GM12878 (cell line): Measurements from ENCODE around the gene CASP10. TPM values are rescaled to one million over a fixed set of nuclear protein-coding genes. Genes with fewer than 3 reads are reported as not detected.

Source experiments
- ATAC-seq: fragments of 200-7000 bp; cut with Tn5 transposase; 3 replicates; pipeline ENCODE4 v1.9.1; 2020; ENCODE audit warnings: mild to moderate bottlenecking, moderate library complexity
- BruUV-seq: library from RNA; stranded (reverse); fragments of 400-500 nt; replicated peaks from 2 replicates; lab custom pipeline; 2021; lab: Mats Ljungman, UMichigan
- CTCF ChIA-PET: fragments of 300-600 bp; sonication (Branson Sonifier 250); formaldehyde crosslinking; extraction: SDS; loops from one replicate; lab custom pipeline; 2021; ENCODE audit warnings: inconsistent platforms; lab: Yijun Ruan, JAX
- POLR2A ChIA-PET: fragments of 350-600 bp; formaldehyde crosslinking; extraction: SDS; loops from one replicate; lab custom pipeline; 2021; ENCODE audit warnings: inconsistent platforms; lab: Charles Lee
- RAD21 ChIA-PET: fragments of 300-600 bp; sonication (Branson Sonifier 250); formaldehyde crosslinking; loops from one replicate; lab custom pipeline; 2023; ENCODE audit warnings: antibody characterized with exemption; ENCODE audit not compliant: unreplicated experiment; lab: Charles Lee
- SMC1A ChIA-PET: fragments of 300-600 bp; sonication (Branson Sonifier 250); formaldehyde crosslinking; loops from one replicate; lab custom pipeline; 2023; ENCODE audit not compliant: unreplicated experiment, uncharacterized antibody; lab: Charles Lee
- DNase-seq: peaks from one replicate; pipeline ENCODE4 v3.0.0-alpha.2; 2011; ENCODE audit warnings: low read depth, low spot score
- FAIRE-seq: peaks from 3 replicates; lab custom pipeline; 2011; peaks lifted over from hg19 to GRCh38; lab: Jason Lieb, UNC
- H2AFZ ChIP-seq: 2 replicates; pipeline ENCODE4 v1.6.0; 2011; ENCODE audit warnings: low read depth, low read length, control low read depth; ENCODE audit not compliant: control insufficient read depth
- H3K27ac ChIP-seq: 2 replicates; pipeline ENCODE4 v1.5.1; 2011; ENCODE audit warnings: control low read depth; ENCODE audit not compliant: control insufficient read depth, insufficient read depth
- H3K27me3 ChIP-seq, 2 experiments: replicated peaks in 1 of 2; 2 replicates each; pipeline versions ENCODE4 v1.6.0 to v1.6.1; 2011; ENCODE audit warnings: low read length in 1 of 2; ENCODE audit not compliant: control insufficient read depth in 2 of 2, insufficient read depth in 2 of 2
- H3K36me3 ChIP-seq, 2 experiments: 2 replicates each; pipeline ENCODE4 v1.5.1; 2011; ENCODE audit warnings: low read length in 1 of 2; ENCODE audit not compliant: control insufficient read depth in 2 of 2, insufficient read depth in 2 of 2
- H3K4me1 ChIP-seq: 2 replicates; pipeline ENCODE4 v1.6.1; 2011; ENCODE audit warnings: mild to moderate bottlenecking, low read length, moderate library complexity, mixed read lengths; ENCODE audit not compliant: control insufficient read depth, insufficient read depth
- H3K4me2 ChIP-seq: 2 replicates; pipeline ENCODE4 v1.6.0; 2011; ENCODE audit warnings: control low read depth; ENCODE audit not compliant: control insufficient read depth, insufficient read depth
- H3K4me3 ChIP-seq: fragments of 200-600 bp; sonication (generic); 2 replicates; pipeline ENCODE4 v1.5.1; 2016
- H3K79me2 ChIP-seq: 2 replicates; pipeline ENCODE4 v1.6.0; 2011; ENCODE audit warnings: low read length; ENCODE audit not compliant: control insufficient read depth, insufficient read depth
- H3K9ac ChIP-seq: 2 replicates; pipeline ENCODE4 v1.8.0; 2011; ENCODE audit warnings: low read length, control low read depth, mixed read lengths; ENCODE audit not compliant: control insufficient read depth, insufficient read depth
- H3K9me3 ChIP-seq: replicated peaks from 3 replicates; pipeline ENCODE4 v1.5.1; 2011; ENCODE audit warnings: mild to moderate bottlenecking, low read length; ENCODE audit not compliant: control insufficient read depth, insufficient read depth
- H4K20me1 ChIP-seq: 2 replicates; pipeline ENCODE4 v1.6.0; 2011; ENCODE audit not compliant: control insufficient read depth, insufficient read depth
- CREM ChIP-seq: IDR thresholded peaks from 2 replicates; pipeline ENCODE4 v1.6.1; 2014; ENCODE audit warnings: antibody characterized with exemption, low read depth
- FOS ChIP-seq: IDR thresholded peaks from 3 replicates; pipeline ENCODE4 v1.6.1; 2011; ENCODE audit warnings: borderline replicate concordance; ENCODE audit not compliant: insufficient read length; ENCODE audit errors: extremely low read depth
- NFYB ChIP-seq: IDR thresholded peaks from 2 replicates; pipeline ENCODE4 v1.6.1; 2011; ENCODE audit warnings: low read depth, mild to moderate bottlenecking, low read length, improper control_type of control experiment, moderate library complexity; ENCODE audit not compliant: insufficient read depth
- RELA ChIP-seq: fragments of 450-650 bp; IDR thresholded peaks from 2 replicates; pipeline ENCODE4 v1.8.0; 2014; ENCODE audit warnings: borderline replicate concordance; ENCODE audit not compliant: partially characterized antibody
- WGBS: methylation state at CpG from one replicate; pipeline ENCODE4 v1.1.6; 2016; ENCODE audit warnings: low lambda C conversion rate; ENCODE audit not compliant: insufficient replicate concordance, insufficient coverage; ENCODE audit errors: missing lambda C conversion rate; 5-methylcytosine and 5-hydroxymethylcytosine counted together
- in situ Hi-C: fragments of 300-500 bp; cut with MboI; formaldehyde crosslinking; loops from 9 replicates; pipeline ENCODE4 v1.14.3; 2018; ENCODE audit warnings: mixed read lengths
- intact Hi-C: fragments of 100-400 bp; cut with micrococcal nuclease; formaldehyde crosslinking; loops from one replicate; pipeline ENCODE4 v1.14.2; 2022; ENCODE audit not compliant: unreplicated experiment
- polyA plus RNA-seq, 11 experiments: library from polyadenylated mRNA; depleted of rRNA in 4 of 11; unstranded in 6 of 11; stranded (reverse) in 5 of 11; fragments of >200 nt; fragmentation: Nextera tagmentation in 4 of 11; fragmentation: Illumina TruSeq in 1 of 11; extraction: Ambion mirVana in 4 of 11; extraction: Trizol in 1 of 11; gene quantifications; 1 replicate in 1 of 11; 2 replicates in 10 of 11; pipeline versions ENCODE4 v1.2.1 to v1.2.3, GENCODE V29; 2011 to 2016; ENCODE audit warnings: inconsistent platforms in 2 of 11, missing spikeins in 2 of 11, low read depth in 1 of 11
- total RNA-seq, 4 experiments: library from RNA; depleted of rRNA in 3 of 4; stranded (reverse); fragments of >200 nt in 3 of 4; fragmentation: Illumina TruSeq in 1 of 4; extraction: Trizol in 1 of 4; gene quantifications; 2 replicates each; pipeline versions ENCODE4 v1.2.1 to v1.2.3, GENCODE V29; 2013 to 2021
- TF ChIP-seq, protein P1 (sequence below): fragments of 450-650 bp; conservative IDR thresholded peaks from 2 replicates; pipeline ENCODE4 v1.6.1; 2017; ENCODE audit warnings: mild to moderate bottlenecking, moderate library complexity
- TF ChIP-seq, protein P2 (sequence below): IDR thresholded peaks from 2 replicates; pipeline ENCODE4 v1.6.1; 2012; ENCODE audit warnings: low read depth, low read length, improper control_type of control experiment

The CASP10 gene
- total and polyA plus RNA-seq, 10 of the 15 experiments (the other 5 are each of a cell fraction or from before 2014, with no cell fraction given), result 7.2 to 14.1 (median 10.8) TPM

DNA sequence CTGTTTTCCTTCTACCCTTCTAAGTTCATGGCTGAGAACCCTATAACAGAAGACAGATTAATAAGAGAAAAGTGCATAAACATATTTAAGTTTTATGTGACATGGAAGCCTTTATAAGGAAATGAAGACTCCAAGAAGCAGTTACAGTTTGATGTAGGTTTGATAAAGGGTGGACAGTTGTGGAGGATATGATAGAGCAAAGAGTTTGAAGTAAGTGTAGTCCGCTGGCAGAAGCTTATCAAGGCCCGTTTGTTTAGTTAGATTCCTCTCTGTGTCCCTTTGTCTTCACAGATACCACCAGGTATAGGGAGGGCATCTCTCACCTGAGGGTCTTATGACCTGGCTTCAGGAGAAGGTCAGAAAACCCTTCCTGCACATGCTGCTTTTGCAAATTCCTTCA is 66.9 kb downstream of the CASP10 start:
- no peaks in the 10 kb centered on the region; a peak in 1 of 4 replicates for H3K36me3 ChIP-seq
- POLR2A ChIA-PET, result no interaction called here
- no peak for ATAC-seq
- RAD21 ChIA-PET, result interaction anchor here (0.7 kb wide), 1 partner anchor 17 kb away, joined by 3 read pairs; no protein-coding TSS in a partner anchor
- BruUV-seq, result no TSS peak
- peaks cover 25% of the 10 kb centered on the region for H3K4me1 ChIP-seq
- H2AFZ ChIP-seq, result no peak overlapping the region
- intact Hi-C loops, result loop anchor here (5.0 kb wide), 1 partner anchor 133 kb away; the partner anchor contains the start of gene CFLAR
- no peak for DNase-seq
- H3K27me3 ChIP-seq, result no peaks in the 10 kb centered on the region
- 95% methylated on average over 2 of the region's 2 CpGs for WGBS
- H3K9ac ChIP-seq, result no peak overlapping the region
- H3K4me2 ChIP-seq, result no peak overlapping the region
- no peaks in the 10 kb centered on the region; the same call in 1 of the 2 replicates for H3K79me2 ChIP-seq
- in situ Hi-C loops, result no loop called here
- no peak for FAIRE-seq
- CTCF ChIA-PET, result interaction anchor here (1.4 kb wide), 1 partner anchor 17 kb away, joined by 3 read pairs; no protein-coding TSS in a partner anchor
- TF ChIP-seq, protein P1, sequence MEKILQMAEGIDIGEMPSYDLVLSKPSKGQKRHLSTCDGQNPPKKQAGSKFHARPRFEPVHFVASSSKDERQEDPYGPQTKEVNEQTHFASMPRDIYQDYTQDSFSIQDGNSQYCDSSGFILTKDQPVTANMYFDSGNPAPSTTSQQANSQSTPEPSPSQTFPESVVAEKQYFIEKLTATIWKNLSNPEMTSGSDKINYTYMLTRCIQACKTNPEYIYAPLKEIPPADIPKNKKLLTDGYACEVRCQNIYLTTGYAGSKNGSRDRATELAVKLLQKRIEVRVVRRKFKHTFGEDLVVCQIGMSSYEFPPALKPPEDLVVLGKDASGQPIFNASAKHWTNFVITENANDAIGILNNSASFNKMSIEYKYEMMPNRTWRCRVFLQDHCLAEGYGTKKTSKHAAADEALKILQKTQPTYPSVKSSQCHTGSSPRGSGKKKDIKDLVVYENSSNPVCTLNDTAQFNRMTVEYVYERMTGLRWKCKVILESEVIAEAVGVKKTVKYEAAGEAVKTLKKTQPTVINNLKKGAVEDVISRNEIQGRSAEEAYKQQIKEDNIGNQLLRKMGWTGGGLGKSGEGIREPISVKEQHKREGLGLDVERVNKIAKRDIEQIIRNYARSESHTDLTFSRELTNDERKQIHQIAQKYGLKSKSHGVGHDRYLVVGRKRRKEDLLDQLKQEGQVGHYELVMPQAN, result no peak
- TF ChIP-seq RELA (no peak), CREM (no peak), FOS (no peak), NFYB (no peak)
- TF ChIP-seq, protein P2, sequence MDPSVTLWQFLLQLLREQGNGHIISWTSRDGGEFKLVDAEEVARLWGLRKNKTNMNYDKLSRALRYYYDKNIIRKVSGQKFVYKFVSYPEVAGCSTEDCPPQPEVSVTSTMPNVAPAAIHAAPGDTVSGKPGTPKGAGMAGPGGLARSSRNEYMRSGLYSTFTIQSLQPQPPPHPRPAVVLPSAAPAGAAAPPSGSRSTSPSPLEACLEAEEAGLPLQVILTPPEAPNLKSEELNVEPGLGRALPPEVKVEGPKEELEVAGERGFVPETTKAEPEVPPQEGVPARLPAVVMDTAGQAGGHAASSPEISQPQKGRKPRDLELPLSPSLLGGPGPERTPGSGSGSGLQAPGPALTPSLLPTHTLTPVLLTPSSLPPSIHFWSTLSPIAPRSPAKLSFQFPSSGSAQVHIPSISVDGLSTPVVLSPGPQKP, result no peak
- H4K20me1 ChIP-seq, result no peaks in the 10 kb centered on the region
- no peak overlapping the region for H3K27ac ChIP-seq
- no peaks in the 10 kb centered on the region; the same call in 2 of the 3 replicates for H3K9me3 ChIP-seq
- H3K4me3 ChIP-seq, result no peak overlapping the region
- SMC1A ChIA-PET, result interaction anchor here (7.3 kb wide), 1 partner anchor 12 kb away, joined by 68 read pairs; the partner anchor contains the start of gene CASP8
